Astrocyte (in vitro differentiated cells and primary cell): ENCODE results near the gene SMIM44.

Experiments used
- CTCF ChIP-seq: IDR thresholded peaks from 2 replicates; pipeline ENCODE4 v1.5.1; 2011; ENCODE audit warnings: low read depth, mild to moderate bottlenecking, inconsistent platforms, low read length, moderate library complexity; ENCODE audit not compliant: insufficient read depth
- EZH2 ChIP-seq: IDR thresholded peaks from 2 replicates; pipeline ENCODE4 v1.6.1; 2012; ENCODE audit warnings: mild to moderate bottlenecking, low read length, inconsistent platforms; ENCODE audit not compliant: insufficient read depth

- TF ChIP-seq CTCF (no peak), EZH2 (no peak)
Measured at GRCh38 chr19:3475449-3475848, 7.8 kb downstream of the SMIM44 start.
